Upper lobe of left lung (tissue), 4 donors: ENCODE results near the gene EHF.

Experiments
- EP300 ChIP-seq, 4 donors: sonication (generic); formaldehyde crosslinking; IDR thresholded peaks; one replicate each; pipeline ENCODE4 v1.5.1; 2017; ENCODE audit warnings: antibody characterized with exemption in 4 of 4, control low read depth in 2 of 4
- POLR2A ChIP-seq, 4 donors: fragments of 450-650 bp; IDR thresholded peaks; one replicate each; pipeline ENCODE4 v1.5.1; 2016 to 2017; ENCODE audit warnings: antibody characterized with exemption in 4 of 4, mild to moderate bottlenecking in 2 of 4
- POLR2AphosphoS5 ChIP-seq, 2 donors: sonication (generic); formaldehyde crosslinking; IDR thresholded peaks; one replicate each; pipeline ENCODE4 v1.5.1; 2017; ENCODE audit warnings: antibody characterized with exemption in 2 of 2
- TF ChIP-seq, protein P1 (sequence below), 6 experiments: fragments of 450-650 bp in 4 of 6; fragments of 200-600 bp in 2 of 6; sonication (generic) in 2 of 6; IDR thresholded peaks; one replicate each; pipeline ENCODE4 v1.5.1; 2016 to 2019; ENCODE audit warnings: antibody characterized with exemption in 6 of 6

DNA sequence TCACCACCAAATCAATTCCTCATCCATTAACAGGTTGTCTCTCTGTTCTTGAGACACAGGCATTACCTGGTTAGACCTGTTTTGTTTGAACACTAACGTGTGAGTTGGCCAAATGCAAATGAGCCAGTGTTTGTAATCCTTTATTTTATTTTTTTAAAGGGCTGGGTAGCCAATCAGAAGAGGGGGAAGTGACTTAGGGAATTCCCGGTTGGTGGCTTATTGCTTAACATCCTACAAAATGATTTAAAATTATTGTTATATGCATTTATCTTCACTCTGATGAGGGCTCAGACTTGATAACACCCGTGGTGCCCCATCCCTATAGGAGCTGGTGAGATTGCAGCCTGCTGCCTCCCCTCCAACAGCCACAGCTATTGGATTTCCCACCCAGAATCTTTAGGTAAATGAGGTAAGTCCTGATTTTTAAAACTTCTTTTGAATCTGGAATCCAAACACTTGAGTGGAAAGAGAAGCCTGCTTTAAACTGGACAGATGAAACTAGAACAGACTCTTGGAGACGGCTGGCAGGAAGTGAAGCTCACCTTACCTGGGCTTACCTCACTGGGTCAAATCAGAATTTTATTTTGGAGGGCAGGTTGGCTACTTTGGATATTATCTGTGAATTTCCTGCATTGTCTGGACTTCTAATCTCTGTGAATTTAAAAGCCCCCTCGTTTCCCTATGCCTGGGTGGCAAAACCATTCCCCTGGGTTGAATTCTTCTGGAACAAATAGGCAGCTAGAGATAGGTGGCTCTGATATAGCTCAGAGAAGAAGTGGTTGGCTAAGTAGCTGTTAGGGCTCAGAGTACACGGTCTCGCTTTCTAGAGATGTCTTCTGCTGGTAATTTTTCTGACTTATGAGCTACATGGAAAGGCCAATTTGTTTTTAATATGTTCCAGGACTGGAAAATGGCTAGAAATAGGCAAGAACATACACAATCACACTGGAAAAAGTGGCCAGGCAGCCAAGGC lies at the start of gene EHF:
- TF ChIP-seq POLR2A (IDR thresholded peaks at IDR 0.05) (peak in 3 of 4 donors; percentile 27 to 70 (median 37)), POLR2AphosphoS5 (IDR thresholded peaks at IDR 0.05) (peak in 1 of 2 donors; percentile 30), EP300 (IDR thresholded peaks at IDR 0.05) (no peak)
- TF ChIP-seq, protein P1, sequence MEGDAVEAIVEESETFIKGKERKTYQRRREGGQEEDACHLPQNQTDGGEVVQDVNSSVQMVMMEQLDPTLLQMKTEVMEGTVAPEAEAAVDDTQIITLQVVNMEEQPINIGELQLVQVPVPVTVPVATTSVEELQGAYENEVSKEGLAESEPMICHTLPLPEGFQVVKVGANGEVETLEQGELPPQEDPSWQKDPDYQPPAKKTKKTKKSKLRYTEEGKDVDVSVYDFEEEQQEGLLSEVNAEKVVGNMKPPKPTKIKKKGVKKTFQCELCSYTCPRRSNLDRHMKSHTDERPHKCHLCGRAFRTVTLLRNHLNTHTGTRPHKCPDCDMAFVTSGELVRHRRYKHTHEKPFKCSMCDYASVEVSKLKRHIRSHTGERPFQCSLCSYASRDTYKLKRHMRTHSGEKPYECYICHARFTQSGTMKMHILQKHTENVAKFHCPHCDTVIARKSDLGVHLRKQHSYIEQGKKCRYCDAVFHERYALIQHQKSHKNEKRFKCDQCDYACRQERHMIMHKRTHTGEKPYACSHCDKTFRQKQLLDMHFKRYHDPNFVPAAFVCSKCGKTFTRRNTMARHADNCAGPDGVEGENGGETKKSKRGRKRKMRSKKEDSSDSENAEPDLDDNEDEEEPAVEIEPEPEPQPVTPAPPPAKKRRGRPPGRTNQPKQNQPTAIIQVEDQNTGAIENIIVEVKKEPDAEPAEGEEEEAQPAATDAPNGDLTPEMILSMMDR (IDR thresholded peaks at IDR 0.05), result no peak
